ENCODE measurements around the gene ITGB1. TPM values are rescaled to one million over a fixed set of nuclear protein-coding genes. Genes with fewer than 3 reads are reported as not detected.

The ITGB1 gene
- total RNA-seq, 1 donor from 2014 or later: 60.2 TPM

GRCh38 chr10:32893916-32894664 is 63.9 kb downstream of the ITGB1 start:
- intact Hi-C loops (cut with micrococcal nuclease): no loop called here

- intact Hi-C loops (cut with micrococcal nuclease): no loop called here
Observed at GRCh38 chr10:32893434-32893833, 64.6 kb downstream of the ITGB1 start.

- intact Hi-C loops (cut with micrococcal nuclease): no loop called here
Observed at GRCh38 chr10:32891261-32891660, 66.8 kb downstream of the ITGB1 start.

GRCh38 chr10:32890444-32890843 is 67.6 kb downstream of the ITGB1 start:
- intact Hi-C loops (cut with micrococcal nuclease): no loop called here

- intact Hi-C loops (cut with micrococcal nuclease): no loop called here
Observed at GRCh38 chr10:32889631-32890212, 68.3 kb downstream of the ITGB1 start.

GRCh38 chr10:32888161-32888927 is 69.7 kb downstream of the ITGB1 start:
- intact Hi-C loops (cut with micrococcal nuclease): no loop called here

- intact Hi-C loops (cut with micrococcal nuclease): no loop called here
Observed at GRCh38 chr10:32887481-32887880, 70.5 kb downstream of the ITGB1 start.

GRCh38 chr10:32882076-32882475 is 76.0 kb downstream of the ITGB1 start:
- intact Hi-C loops (cut with micrococcal nuclease): no loop called here

GRCh38 chr10:32878646-32879045 is 79.4 kb downstream of the ITGB1 start:
- intact Hi-C loops (cut with micrococcal nuclease): no loop called here

GRCh38 chr10:32877915-32878314 is 80.1 kb downstream of the ITGB1 start:
- intact Hi-C loops (cut with micrococcal nuclease): no loop called here

- intact Hi-C loops (cut with micrococcal nuclease): no loop called here
Observed at GRCh38 chr10:32865170-32865569, 92.9 kb downstream of the ITGB1 start.

GRCh38 chr10:32854435-32854834 is 103.6 kb downstream of the ITGB1 start:
- intact Hi-C loops (cut with micrococcal nuclease): no loop called here

- intact Hi-C loops (cut with micrococcal nuclease): no loop called here
Observed at GRCh38 chr10:32851301-32851700, 106.7 kb downstream of the ITGB1 start.

All from T-helper 2 cell treated with Interferon-gamma antibody and Interleukin-4, amounts not matched to agents 100 ng/mL and 5 ng/mL, for 36 hours (primary cell).